OCI-LY3 (cell line): Measurements from ENCODE around the gene XRCC2.
"Not testable (repeated sequence)": the region's sequence is repeated elsewhere in the genome, so short reads cannot be mapped to it uniquely, and the experiment has no call there.

Experiments used
- H2AFZ ChIP-seq: fragments of 200-600, 300-600 bp; shearing (Covaris generic); 2 replicates; pipeline ENCODE4 v1.6.0; 2014; ENCODE audit warnings: antibody characterized with exemption, low read depth, low read length
- H3K27ac ChIP-seq: fragments of 200-600, 300-600 bp; sonication (generic); 2 replicates; pipeline ENCODE4 v1.5.1; 2014; ENCODE audit warnings: mild to moderate bottlenecking, low read length, moderate library complexity, mixed read lengths
- H3K27me3 ChIP-seq: fragments of 200-600, 300-600 bp; sonication (generic); 2 replicates; pipeline ENCODE4 v1.6.1; 2014; ENCODE audit warnings: low read depth, low read length, mixed read lengths
- H3K36me3 ChIP-seq: fragments of 200-600, 300-600 bp; sonication (generic); replicated peaks from 2 replicates; pipeline ENCODE3; 2014; ENCODE audit warnings: low read depth, low read length, mixed read lengths
- H3K4me1 ChIP-seq: fragments of 300-600, 200-600 bp; sonication (generic); 2 replicates; pipeline ENCODE4 v1.6.1; 2014; ENCODE audit warnings: low read length, mixed read lengths
- H3K4me2 ChIP-seq: fragments of 200-600, 300-600 bp; sonication (generic); 2 replicates; pipeline ENCODE4 v1.6.1; 2014; ENCODE audit warnings: low read length, mixed read lengths
- H3K4me3 ChIP-seq: fragments of 300-600, 200-600 bp; sonication (generic); 2 replicates; pipeline ENCODE4 v1.5.1; 2014; ENCODE audit warnings: antibody characterized with exemption, mild to moderate bottlenecking, low read length, moderate library complexity
- H3K79me2 ChIP-seq: fragments of 300-600, 200-600 bp; shearing (Covaris generic); 2 replicates; pipeline ENCODE4 v1.6.1; 2014; ENCODE audit warnings: mild to moderate bottlenecking, low read length, mixed read lengths
- H3K9ac ChIP-seq: fragments of 300-600, 200-600 bp; shearing (Covaris generic); 2 replicates; pipeline ENCODE4 v1.6.0; 2014; ENCODE audit warnings: mild to moderate bottlenecking, low read length, moderate library complexity
- H3K9me3 ChIP-seq: fragments of 200-600, 300-600 bp; shearing (Covaris generic); 2 replicates; pipeline ENCODE4 v1.6.1; 2014; ENCODE audit warnings: low read length, mixed read lengths; ENCODE audit not compliant: insufficient read depth
- H4K20me1 ChIP-seq: fragments of 200-600, 300-600 bp; sonication (generic); 2 replicates; pipeline ENCODE4 v1.6.1; 2016; ENCODE audit warnings: low read length, mixed read lengths; ENCODE audit not compliant: insufficient read depth
- CTCF ChIP-seq: fragments of 200-600, 300-600 bp; sonication (generic); IDR thresholded peaks from 2 replicates; pipeline ENCODE4 v1.5.1; 2014; ENCODE audit warnings: antibody characterized with exemption, low read length, low read depth
- EZH2phosphoT487 ChIP-seq: fragments of 200-600 bp; shearing (Covaris generic); IDR thresholded peaks from 2 replicates; pipeline ENCODE4 v1.6.1; 2018; ENCODE audit warnings: antibody characterized with exemption, mixed run types, low read depth

XRCC2 gene

GRCh38 chr7:152710153-152710442 lies 34.2 kb upstream of the XRCC2 start:
- H3K27ac ChIP-seq: no peak overlapping the region
- H4K20me1 ChIP-seq: no peaks in the 10 kb centered on the region
- TF ChIP-seq CTCF (no peak), EZH2phosphoT487 (no peak)
- no peak overlapping the region for H3K9ac ChIP-seq
- H2AFZ ChIP-seq: no peak overlapping the region
- no peaks in the 10 kb centered on the region for H3K36me3 ChIP-seq
- no peaks in the 10 kb centered on the region for H3K79me2 ChIP-seq
- H3K9me3 ChIP-seq: peaks cover 9% of the 10 kb centered on the region; the same call in 1 of the 2 replicates
- H3K4me3 ChIP-seq: no peak overlapping the region
- no peaks in the 10 kb centered on the region for H3K27me3 ChIP-seq
- H3K4me2 ChIP-seq: no peak overlapping the region
- H3K4me1 ChIP-seq: no peaks in the 10 kb centered on the region

- no peaks in the 10 kb centered on the region for H3K36me3 ChIP-seq
- no peak for TF ChIP-seq EZH2phosphoT487
- TF ChIP-seq CTCF: no peak
- H3K4me1 ChIP-seq: no peaks in the 10 kb centered on the region
- no peak overlapping the region for H2AFZ ChIP-seq
- no peaks in the 10 kb centered on the region for H3K27me3 ChIP-seq
- H3K27ac ChIP-seq: no peak overlapping the region
- no peaks in the 10 kb centered on the region for H4K20me1 ChIP-seq
- no peak overlapping the region for H3K4me2 ChIP-seq
- H3K79me2 ChIP-seq: no peaks in the 10 kb centered on the region
- H3K4me3 ChIP-seq: no peak overlapping the region
- no peak overlapping the region for H3K9ac ChIP-seq
- peaks cover 15% of the 10 kb centered on the region; the same call in 1 of the 2 replicates for H3K9me3 ChIP-seq
Measured at GRCh38 chr7:152709287-152710152, 33.6 kb upstream of the XRCC2 start.

- Histone ChIP-seq H4K20me1 (no peaks in the 10 kb centered on the region), H3K36me3 (no peaks in the 10 kb centered on the region), H3K27ac (no peak overlapping the region), H3K79me2 (no peaks in the 10 kb centered on the region), H3K27me3 (no peaks in the 10 kb centered on the region), H3K4me2 (no peak overlapping the region), H2AFZ (no peak overlapping the region), H3K9ac (no peak overlapping the region), H3K4me3 (no peak overlapping the region), H3K4me1 (no peaks in the 10 kb centered on the region), H3K9me3 (peaks cover 17% of the 10 kb centered on the region; the same call in 1 of the 2 replicates)
- TF ChIP-seq EZH2phosphoT487: no peak
- no peak for TF ChIP-seq CTCF
Measured at GRCh38 chr7:152704796-152705384, 28.9 kb upstream of the XRCC2 start.

- no peaks in the 10 kb centered on the region for H4K20me1 ChIP-seq
- H3K4me2 ChIP-seq: no peak overlapping the region
- TF ChIP-seq CTCF (no peak), EZH2phosphoT487 (no peak)
- no peak overlapping the region for H3K27ac ChIP-seq
- H3K4me3 ChIP-seq: no peak overlapping the region
- H3K9ac ChIP-seq: no peak overlapping the region
- no peaks in the 10 kb centered on the region for H3K4me1 ChIP-seq
- H3K9me3 ChIP-seq: no peaks in the 10 kb centered on the region
- H2AFZ ChIP-seq: no peak overlapping the region
- no peaks in the 10 kb centered on the region for H3K36me3 ChIP-seq
- no peaks in the 10 kb centered on the region for H3K79me2 ChIP-seq
- no peaks in the 10 kb centered on the region for H3K27me3 ChIP-seq
Measured at GRCh38 chr7:152699079-152699478, 23.1 kb upstream of the XRCC2 start.

GRCh38 chr7:152697268-152697974 lies 21.5 kb upstream of the XRCC2 start:
- not testable (repeated sequence) for H3K27ac ChIP-seq, H3K4me3 ChIP-seq, H3K36me3 ChIP-seq, H3K27me3 ChIP-seq, H4K20me1 ChIP-seq, H3K79me2 ChIP-seq, H3K4me1 ChIP-seq, H3K9me3 ChIP-seq, H3K9ac ChIP-seq, H3K4me2 ChIP-seq, H2AFZ ChIP-seq

- H3K4me2 ChIP-seq, H4K20me1 ChIP-seq, H3K36me3 ChIP-seq, H3K27ac ChIP-seq, H3K27me3 ChIP-seq, H3K79me2 ChIP-seq, H3K4me1 ChIP-seq, H3K9me3 ChIP-seq, H3K9ac ChIP-seq, H3K4me3 ChIP-seq, H2AFZ ChIP-seq: not testable (repeated sequence)
Measured at GRCh38 chr7:152692196-152692595, 16.3 kb upstream of the XRCC2 start.
